GM12865 (cell line): ENCODE data around the gene C19orf67.
"Not testable (repeated sequence)": the region's sequence is repeated elsewhere in the genome, so short reads cannot be mapped to it uniquely, and the experiment has no call there.

Experiments used
- DNase-seq: peaks from one replicate; pipeline ENCODE4 v3.0.0; 2010; ENCODE audit warnings: low read depth
- H3K4me3 ChIP-seq: 2 replicates; pipeline ENCODE4 v1.5.1; 2011; ENCODE audit warnings: mild to moderate bottlenecking, low read depth, low read length, control low read depth
- TF ChIP-seq, protein P1 (sequence below): IDR thresholded peaks from 2 replicates; pipeline ENCODE4 v1.5.1; 2011; ENCODE audit warnings: low read length, control low read depth, low read depth, inconsistent platforms; ENCODE audit not compliant: insufficient read depth; ENCODE audit errors: missing control alignments

The C19orf67 gene

DNA sequence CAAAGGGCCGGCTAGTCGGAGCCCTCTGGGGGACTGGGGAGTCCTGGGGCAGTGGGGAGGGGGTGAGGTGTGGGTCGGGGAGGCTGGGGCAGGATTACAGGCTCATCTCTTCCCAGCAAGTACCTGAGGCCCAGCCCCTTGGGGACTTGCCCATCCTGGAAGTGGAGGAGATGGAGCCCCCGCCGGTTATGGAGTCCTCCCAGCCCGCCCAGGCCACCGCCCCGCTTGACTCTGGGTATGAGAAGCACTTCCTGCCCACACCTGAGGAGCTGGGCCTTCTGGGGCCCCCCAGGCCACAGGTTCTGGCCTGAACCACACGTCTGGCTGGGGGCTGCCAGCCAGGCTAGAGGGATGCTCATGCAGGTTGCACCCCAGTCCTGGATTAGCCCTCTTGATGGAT, 33.6 kb downstream of the C19orf67 start:
- TF ChIP-seq, protein P1, sequence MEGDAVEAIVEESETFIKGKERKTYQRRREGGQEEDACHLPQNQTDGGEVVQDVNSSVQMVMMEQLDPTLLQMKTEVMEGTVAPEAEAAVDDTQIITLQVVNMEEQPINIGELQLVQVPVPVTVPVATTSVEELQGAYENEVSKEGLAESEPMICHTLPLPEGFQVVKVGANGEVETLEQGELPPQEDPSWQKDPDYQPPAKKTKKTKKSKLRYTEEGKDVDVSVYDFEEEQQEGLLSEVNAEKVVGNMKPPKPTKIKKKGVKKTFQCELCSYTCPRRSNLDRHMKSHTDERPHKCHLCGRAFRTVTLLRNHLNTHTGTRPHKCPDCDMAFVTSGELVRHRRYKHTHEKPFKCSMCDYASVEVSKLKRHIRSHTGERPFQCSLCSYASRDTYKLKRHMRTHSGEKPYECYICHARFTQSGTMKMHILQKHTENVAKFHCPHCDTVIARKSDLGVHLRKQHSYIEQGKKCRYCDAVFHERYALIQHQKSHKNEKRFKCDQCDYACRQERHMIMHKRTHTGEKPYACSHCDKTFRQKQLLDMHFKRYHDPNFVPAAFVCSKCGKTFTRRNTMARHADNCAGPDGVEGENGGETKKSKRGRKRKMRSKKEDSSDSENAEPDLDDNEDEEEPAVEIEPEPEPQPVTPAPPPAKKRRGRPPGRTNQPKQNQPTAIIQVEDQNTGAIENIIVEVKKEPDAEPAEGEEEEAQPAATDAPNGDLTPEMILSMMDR = no peak
- DNase-seq = no peak
- H3K4me3 ChIP-seq = no peak overlapping the region

DNA sequence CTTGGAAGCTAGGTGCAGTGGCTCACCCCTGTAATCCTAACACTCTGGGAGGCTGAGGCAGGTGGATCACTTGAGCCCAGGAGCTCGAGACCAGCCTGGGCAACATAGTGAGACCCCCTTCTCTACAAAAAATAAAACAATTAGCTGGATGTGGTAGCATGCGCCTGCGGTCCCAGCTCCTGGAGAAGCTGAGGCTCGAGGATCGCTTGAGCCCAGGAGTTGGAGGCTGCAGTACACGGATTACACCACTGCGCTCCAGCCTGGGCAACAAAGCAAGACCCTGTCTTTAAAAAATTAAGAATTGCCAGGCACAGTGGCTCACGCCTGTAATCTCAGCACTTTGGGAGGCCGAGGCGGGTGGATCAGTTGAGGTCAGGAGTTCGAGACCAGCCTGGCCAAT, 34.6 kb downstream of the C19orf67 start:
- not testable (repeated sequence) for DNase-seq, H3K4me3 ChIP-seq

DNA sequence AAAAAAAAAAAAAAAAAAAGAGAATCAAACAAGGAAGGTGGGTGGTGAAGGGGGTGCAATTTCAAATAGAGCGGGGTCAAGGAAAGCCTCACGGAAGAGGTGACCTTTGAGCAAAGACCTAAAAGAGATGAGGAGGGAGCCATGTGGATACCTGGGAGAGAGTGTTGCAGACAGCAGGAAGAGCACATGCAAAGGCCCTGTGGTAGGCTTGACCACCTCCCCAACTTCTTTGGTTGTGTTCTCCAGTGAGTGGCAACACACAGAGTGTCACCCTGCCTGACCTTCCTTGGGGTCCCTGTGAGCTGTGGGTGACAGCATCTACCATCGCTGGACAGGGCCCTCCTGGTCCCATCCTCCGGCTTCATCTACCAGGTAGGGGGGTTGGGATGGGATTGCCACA, 35.1 kb downstream of the C19orf67 start:
- no peak for DNase-seq
- TF ChIP-seq, protein P1 = no peak

DNA sequence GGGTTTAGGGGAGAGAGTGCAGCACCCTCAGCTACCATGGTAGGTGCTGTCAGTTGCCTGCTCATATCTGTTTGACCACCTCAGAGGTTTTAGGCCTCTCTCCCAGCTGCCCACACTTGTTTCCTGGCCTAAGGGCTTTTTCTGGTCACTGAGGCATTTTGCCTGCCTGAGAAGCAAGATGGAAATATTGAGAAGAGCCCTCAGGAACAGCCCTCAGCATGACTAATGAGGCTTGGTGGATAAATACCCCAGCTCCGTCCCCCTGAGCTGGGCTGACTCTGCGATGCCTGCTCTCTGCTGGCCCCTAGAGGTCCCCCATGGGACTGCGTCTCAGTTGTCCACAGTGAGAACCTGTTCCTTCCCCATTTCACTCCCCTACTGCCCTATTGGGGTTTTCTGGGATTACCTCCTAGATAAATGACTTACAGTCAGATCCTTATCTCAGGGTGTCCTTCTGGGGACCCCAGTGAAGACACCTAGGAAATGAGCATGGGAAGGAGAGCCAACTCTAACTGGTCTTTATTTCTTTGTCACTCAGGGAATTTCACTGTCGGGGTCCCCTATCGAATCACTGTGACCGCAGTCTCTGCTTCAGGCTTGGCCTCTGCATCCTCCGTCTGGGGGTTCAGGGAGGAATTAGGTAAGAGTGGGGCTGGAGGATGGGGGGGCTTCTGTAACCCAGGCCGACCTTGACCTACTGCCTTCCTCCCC, 37.0 kb downstream of the C19orf67 start:
- no peak overlapping the region for H3K4me3 ChIP-seq
- peak; percentile 54 for DNase-seq
- TF ChIP-seq, protein P1 = peak; percentile 93

More for the DNA sequence above, 35.1 kb downstream of the C19orf67 start:
- no peak overlapping the region for H3K4me3 ChIP-seq

DNA sequence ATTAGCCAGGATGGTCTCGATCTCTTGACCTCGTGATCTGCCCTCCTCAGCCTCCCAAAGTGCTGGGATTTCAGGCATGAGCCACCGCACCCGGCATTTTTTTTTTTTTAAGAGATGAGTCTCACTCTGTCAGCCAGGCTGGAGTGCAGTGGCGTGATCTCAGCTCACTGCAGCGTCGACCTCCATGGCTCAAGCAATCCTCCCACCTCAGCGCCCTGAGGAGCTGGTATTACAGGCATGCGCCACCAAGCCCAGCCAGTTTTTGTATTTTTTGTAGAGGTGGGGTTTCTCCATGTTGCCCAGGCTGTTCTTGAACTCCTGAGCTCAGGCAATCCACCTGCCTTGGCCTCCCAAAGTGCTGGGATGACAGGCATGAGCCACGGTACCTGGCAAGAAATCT, 37.7 kb downstream of the C19orf67 start:
- H3K4me3 ChIP-seq, DNase-seq: not testable (repeated sequence)

DNA sequence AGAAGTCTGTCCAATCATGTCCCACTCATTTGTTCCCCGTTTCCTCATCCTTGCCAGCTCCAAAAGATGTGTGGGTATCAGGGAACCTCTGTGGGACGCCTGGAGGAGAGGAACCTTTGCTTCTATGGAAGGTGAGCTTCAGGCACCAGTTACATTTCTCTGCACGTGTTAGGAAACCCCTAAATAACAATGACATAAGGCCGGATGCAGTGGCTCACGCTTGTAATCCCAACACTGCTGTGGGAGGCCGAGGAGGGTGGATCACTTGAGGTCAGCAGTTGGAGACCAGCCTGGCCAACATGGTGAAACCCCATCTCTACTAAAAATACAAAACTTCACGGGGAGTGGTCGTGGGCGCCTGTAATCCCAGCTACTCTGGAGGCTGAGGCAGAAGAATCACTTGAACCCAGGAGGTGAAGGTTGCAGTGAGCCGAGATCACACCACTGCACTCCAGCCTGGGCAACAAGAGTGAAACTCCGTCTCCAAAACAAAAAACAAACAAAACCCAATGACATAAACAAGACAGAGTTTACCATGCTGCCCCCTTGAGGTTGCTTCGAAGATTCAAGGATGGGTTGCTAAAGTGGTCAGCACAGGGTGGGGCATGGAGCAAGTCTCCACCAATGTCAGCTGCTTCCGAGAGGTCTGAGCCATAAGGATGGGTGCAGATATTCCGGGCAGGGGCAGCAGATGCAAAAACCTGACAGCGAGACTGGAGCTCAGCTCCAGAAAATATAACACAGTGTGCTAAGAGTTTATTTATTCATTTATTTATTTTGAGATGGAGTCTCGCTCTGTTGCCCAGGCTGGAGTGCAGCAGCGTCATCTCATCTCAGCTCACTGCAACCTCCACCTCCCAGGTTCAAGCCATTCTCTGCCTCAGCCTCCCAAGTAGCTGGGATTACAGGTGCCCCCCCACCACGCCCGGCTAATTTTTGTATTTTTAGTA, 42.6 kb downstream of the C19orf67 start:
- not testable (repeated sequence) for H3K4me3 ChIP-seq
- TF ChIP-seq, protein P1 = peak; percentile 55
- peak; percentile 88 for DNase-seq

DNA sequence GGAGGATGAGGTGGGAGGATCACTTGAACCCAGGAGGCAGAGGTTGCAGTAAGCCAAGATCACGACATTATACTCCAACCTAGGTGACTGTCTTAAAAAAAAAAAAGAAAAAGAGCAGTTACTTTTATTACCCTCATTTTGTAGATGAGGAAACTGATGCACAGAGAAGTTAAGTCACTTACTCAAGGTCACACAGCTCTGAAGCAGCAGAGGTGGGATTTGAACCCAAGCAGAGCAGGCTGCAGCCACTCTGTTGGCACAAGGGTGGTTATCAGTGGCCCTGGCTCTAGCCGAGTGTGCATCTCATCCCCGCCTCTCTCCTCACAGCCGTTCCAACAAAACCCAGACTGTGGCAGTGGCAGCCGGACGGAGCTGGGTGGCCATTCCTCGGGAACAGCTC, 46.4 kb downstream of the C19orf67 start:
- TF ChIP-seq, protein P1 = no peak
- no peak overlapping the region for H3K4me3 ChIP-seq
- DNase-seq = no peak

DNA sequence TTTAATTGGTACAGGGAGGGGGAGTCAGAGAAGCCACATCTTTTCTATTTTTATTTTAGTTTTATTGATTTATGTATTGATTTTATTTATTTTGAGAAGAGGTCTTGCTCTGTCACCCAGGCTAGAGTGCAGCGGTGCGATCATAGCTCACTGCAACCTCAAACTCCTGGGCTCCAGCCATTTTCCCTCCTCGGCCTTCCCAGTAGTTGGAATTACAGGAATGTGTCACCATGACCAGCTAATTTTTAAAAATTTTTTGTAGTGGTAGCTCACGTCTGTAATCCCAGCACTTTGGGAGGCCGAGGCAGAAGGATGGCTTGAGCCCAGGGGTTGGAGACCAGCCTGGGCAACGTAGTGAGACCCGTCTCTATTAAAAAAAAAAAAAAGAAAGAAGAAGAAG, 49.9 kb downstream of the C19orf67 start:
- no peak for DNase-seq
- H3K4me3 ChIP-seq = no peak overlapping the region
- TF ChIP-seq, protein P1 = no peak

DNA sequence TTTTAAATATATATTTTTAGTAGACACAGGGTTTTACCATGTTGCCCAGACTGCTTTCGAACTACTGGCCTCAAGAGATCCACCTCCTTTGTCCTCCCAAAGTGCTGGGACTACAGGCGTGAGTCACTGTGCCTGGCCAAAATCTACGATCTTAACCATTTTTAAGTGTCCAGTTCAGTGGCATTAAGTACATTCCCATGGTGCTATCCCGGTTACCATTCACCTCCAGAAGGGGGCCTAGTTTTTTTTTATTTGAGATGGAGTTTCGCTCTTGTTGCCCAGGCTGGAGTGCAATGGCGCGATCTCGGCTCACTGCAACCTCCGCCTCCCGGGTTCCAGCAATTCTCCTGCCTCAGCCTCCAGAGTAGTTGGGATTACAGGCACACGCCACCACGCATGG, 50.4 kb downstream of the C19orf67 start:
- not testable (repeated sequence) for DNase-seq, H3K4me3 ChIP-seq
